Loucy (cell line): ENCODE results near the gene YOD1.

Experiments used
- EZH2phosphoT487 ChIP-seq: fragments of 200-600 bp; IDR thresholded peaks from 2 replicates; pipeline ENCODE4 v1.6.1; 2018; ENCODE audit warnings: antibody characterized with exemption, mild to moderate bottlenecking, moderate library complexity, borderline replicate concordance
- TF ChIP-seq, protein P1 (sequence below): fragments of 200-600 bp; sonication (generic); conservative IDR thresholded peaks from 2 replicates; pipeline ENCODE4 v1.5.1; 2014; ENCODE audit warnings: mild to moderate bottlenecking, antibody characterized with exemption, low read length

DNA sequence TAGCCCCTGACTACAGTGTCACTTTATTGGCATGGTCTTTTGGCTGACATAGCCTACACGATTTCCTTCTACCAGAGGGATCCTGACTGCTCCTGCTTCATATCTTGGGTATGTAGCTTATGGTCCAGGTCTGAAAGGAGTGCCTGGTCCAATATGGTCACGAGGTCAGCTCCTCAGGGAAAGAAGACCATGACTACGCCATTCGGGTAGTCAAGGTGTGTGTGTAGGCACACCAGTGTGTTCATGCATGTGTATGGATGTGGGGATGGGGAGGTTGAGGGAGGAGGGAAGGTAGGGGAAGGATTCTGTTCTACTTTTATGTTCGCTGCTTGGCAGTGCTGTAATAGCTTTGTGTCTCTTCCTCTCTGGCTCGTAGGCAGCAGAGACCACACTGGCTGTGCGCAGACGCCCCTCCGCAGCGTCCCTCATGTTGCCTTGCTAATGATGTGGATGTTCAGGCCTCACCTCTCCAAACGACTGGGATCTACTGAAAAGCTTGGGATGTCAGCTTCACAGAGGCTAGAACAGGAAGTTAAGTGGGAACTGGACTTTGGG lies 27.6 kb upstream of the YOD1 start:
- TF ChIP-seq, protein P1, sequence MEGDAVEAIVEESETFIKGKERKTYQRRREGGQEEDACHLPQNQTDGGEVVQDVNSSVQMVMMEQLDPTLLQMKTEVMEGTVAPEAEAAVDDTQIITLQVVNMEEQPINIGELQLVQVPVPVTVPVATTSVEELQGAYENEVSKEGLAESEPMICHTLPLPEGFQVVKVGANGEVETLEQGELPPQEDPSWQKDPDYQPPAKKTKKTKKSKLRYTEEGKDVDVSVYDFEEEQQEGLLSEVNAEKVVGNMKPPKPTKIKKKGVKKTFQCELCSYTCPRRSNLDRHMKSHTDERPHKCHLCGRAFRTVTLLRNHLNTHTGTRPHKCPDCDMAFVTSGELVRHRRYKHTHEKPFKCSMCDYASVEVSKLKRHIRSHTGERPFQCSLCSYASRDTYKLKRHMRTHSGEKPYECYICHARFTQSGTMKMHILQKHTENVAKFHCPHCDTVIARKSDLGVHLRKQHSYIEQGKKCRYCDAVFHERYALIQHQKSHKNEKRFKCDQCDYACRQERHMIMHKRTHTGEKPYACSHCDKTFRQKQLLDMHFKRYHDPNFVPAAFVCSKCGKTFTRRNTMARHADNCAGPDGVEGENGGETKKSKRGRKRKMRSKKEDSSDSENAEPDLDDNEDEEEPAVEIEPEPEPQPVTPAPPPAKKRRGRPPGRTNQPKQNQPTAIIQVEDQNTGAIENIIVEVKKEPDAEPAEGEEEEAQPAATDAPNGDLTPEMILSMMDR, result no peak
- TF ChIP-seq EZH2phosphoT487, result no peak
